CD1c-positive myeloid dendritic cell (primary cell): Measurements from ENCODE around the gene TMEM9.
A peak's percentile ranks its signal among the peaks of the same experiment; 100 is the strongest.

Source experiments
- DNase-seq: peaks from one replicate; pipeline ENCODE4 v3.0.0-alpha.2; 2016; ENCODE audit errors: extremely low spot score

TMEM9 gene

DNA sequence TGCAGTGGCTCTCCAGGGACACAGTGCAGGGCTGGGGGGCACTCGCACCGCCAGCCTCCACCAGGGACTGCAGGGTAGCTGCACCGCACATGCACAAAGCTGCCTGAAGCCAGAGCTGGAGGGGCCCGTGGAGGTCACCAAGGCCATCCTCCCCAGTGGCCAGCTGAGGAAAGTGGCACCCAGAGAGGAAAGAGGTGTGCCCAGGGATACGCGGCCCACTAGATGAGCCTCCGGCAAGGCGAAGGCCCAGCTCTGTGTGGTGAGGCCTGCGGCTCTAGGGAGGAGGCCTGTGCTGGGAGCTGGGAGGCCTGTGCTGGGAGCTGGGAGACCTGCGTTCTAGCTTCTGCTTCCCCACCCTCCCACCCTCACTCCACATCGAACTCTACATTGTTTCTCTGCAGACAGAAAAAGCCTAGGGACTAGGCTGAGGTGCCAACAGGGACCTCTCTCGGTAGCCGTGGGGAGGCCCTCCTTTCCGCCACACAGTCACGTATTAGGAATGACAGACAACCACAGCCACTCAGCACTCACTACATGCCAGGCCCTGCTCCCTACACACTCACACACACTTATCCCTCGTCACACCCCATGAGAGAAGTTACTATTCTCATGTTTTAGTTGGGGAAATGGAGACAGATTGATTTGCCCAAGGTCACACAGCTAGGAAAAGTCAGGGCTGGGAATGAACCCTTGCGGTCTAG lies 26.4 kb downstream of the TMEM9 start:
- DNase-seq = no peak

GRCh38 chr1:201126832-201127754 lies 27.2 kb downstream of the TMEM9 start, which contains the start of gene ASCL5:
TSS of gene ASCL5 (minus strand) at chr1:201127184. CDS start at chr1:201115372, 11,812 bp downstream.
- no peak for DNase-seq

DNA sequence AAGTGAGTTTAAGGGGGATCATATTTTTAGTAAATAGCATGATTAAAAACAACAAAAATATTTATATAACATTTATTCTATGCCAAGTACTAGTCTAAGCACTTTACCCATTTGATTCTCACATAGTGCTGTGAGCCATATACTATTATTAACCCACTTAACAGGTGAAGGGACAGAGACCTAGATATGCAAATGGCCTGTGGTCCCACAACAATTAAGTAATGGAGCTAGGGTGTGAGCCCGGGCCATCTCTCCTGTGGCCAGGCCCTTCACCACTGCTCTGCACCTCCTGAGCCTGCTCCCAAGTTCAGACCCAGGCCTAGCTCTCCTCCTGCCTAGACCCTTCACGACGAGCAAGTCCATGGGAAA lies 27.8 kb downstream of the TMEM9 start:
- no peak for DNase-seq

GRCh38 chr1:201125800-201126199 lies 28.5 kb downstream of the TMEM9 start:
- DNase-seq = no peak

DNA sequence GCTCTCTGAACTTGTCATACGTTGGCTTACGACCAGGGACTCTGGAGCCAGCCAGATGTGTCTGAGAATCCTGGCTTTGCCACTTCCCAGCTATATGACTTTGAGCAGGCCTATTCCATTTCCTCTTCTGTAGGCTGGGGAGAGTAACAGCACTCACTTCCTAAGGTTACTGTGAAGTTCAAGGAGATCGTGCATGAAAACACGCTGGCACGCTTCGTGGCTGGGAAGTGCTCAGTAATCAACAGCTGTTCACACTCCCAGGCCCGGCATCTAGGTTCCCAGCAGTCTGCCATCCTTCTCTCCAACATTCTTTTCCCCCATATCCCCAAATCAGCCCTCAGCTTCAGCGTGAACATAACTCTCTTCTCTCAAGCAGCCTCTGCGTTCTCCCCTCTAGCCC lies 29.3 kb downstream of the TMEM9 start:
- no peak for DNase-seq

GRCh38 chr1:201123866-201124265 lies 30.4 kb downstream of the TMEM9 start:
- DNase-seq = no peak

GRCh38 chr1:201122321-201122957 lies 31.8 kb downstream of the TMEM9 start:
- DNase-seq = no peak

DNA sequence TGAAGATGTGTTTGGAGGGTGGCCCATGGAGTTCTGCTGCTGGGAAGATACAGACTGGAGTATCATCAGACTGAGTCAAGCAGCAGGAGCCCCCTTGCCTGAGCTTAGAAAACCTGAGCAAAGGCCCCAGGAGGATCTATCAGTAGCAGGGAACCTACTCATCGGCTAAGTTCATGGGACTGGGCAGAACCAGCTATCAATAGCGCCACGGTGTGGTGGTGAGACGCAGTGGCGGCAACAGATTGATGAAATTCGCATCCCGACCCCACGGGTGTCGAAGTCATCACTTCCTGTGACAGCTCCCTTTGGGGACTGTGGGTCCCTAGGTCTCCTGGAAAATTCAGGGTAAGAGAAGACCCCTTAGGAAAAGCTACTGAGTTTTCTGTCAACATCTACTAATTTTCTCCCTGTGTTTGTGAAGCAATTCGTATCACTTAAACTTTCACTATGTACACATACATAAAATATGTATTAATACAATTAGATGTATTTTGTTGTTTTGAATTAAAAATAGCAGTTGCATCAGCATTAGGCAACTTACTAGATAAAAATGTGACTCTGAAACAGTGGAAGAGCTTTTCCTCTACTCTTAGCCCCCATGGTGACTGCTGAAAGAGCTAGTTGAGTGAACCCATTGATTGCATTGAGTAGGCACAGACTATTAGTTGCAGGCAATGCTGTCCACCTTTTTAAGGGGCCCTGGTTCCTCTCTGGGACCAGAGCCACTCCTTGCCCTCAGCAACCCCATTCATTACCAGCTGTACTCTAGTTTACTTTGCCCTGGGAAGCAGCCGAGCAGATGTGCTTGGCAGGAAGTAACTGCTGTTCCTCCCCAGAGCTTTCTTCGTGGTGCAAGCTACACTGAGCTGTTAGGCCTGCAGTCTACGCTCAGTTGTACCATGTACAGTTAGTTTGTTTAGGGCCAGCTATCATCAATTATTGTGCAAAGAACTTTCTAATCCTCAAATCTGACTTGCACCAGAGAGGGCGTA lies 34.8 kb downstream of the TMEM9 start:
- DNase-seq = peak; percentile 60

GRCh38 chr1:201116091-201116490 lies 38.2 kb downstream of the TMEM9 start:
- DNase-seq = no peak

GRCh38 chr1:201115390-201115937 lies 38.8 kb downstream of the TMEM9 start:
- no peak for DNase-seq

- peak; percentile 82 for DNase-seq
Measured at GRCh38 chr1:201114245-201115131, 39.8 kb downstream of the TMEM9 start.

GRCh38 chr1:201113451-201114244 lies 40.6 kb downstream of the TMEM9 start:
- DNase-seq = no peak

DNA sequence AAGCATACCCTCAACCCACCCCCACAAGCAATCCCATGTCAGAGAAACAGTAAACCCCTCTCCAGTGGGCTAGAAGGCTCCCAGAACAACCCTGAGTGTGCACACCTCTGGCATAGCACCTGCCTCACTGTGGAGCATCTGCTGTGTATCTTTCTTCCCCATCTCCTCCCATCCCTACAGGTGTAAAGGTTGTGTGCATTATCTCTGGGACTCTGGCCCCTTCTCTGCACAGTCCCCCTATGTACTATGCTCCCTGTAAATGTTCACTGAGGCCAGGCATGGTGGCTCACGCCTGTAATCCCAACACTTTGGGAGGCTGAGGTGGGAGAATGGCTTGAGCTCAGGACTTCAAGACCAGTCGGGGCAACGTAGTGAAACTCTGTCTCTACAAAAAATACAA lies 41.3 kb downstream of the TMEM9 start:
- DNase-seq = no peak

- no peak for DNase-seq
Measured at GRCh38 chr1:201112173-201112731, 42.0 kb downstream of the TMEM9 start, which contains the start of gene CACNA1S. TSS of gene CACNA1S (minus strand) at chr1:201112426. CDS start at chr1:201112339, 87 bp downstream.

- no peak for DNase-seq
Measured at GRCh38 chr1:201111672-201112071, 42.6 kb downstream of the TMEM9 start.

- no peak for DNase-seq
Measured at GRCh38 chr1:201111156-201111555, 43.1 kb downstream of the TMEM9 start.

- no peak for DNase-seq
Measured at GRCh38 chr1:201110616-201111015, 43.7 kb downstream of the TMEM9 start.

GRCh38 chr1:201110138-201110537 lies 44.1 kb downstream of the TMEM9 start:
- DNase-seq = no peak

DNA sequence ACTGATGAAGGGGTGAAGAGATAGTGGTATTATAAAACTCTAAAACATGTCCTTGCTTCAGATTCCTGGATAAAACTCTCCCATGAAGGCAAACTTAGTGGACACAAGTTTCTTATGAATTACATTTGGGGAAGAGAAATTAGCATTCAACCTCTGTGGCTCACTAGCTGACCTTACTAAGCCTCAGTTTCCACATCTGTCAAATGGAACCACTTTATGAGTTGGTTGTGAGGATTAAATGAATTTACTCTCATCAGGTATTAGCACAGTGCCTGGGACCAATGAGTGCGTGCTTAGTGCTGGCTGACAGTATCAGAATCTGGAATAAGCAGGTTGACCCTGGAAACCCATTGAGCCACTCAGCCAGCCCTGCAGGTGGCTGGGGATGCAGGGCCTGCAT lies 44.6 kb downstream of the TMEM9 start:
- no peak for DNase-seq
